ENCODE results near the gene LAPTM5.

The LAPTM5 gene

DNA sequence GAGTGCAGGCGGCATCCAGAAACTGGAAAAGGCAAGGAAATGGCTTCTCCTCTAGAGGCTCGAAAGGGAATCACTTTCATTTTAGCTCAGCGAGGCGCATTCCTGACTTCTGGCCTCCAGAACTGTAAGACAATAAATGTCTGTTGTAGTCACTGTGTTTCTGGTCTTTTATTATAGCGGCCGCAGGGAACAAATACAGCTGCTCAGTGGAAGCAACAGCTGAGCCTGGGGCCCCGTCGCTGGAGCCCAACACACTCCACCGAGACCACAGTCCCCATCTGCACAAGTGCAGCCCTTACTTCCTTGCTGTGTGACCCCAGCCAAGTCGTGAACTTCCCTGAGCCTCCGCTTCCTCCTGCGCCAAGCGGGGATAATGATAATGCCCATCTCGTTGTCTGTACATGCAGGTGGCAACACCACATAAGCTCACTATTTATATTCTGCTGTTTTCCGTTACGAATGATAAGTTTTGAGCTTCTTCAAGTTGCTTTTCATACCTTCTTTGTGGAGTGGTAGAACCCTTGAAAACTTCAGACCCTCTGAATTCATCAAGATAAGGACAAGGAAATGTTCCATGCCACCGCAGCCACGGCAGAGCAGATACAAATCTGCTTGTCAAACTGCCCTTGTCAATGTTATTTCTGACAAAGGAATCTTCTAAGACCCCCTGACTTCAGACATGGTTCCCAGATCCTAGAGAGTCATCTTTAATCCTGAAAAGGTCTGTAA lies 3.2 kb upstream of the LAPTM5 start:
- Histone ChIP-seq H3K9ac (ENCODE audit: low read depth, low read length, poor library complexity) (no peak overlapping the region), H3K18ac (ENCODE audit: low read length) (peak overlapping the region; percentile 16), H3K36me3 (replicated peaks in 1 of 2; ENCODE audit: control insufficient read depth in 2 of 2, insufficient read depth in 2 of 2, low read length in 2 of 2) (no peaks in the 10 kb centered on the region), H2AFZ (ENCODE audit: low read length) (peak overlapping the region; percentile 70), H3K79me1 (ENCODE audit: low read depth, low read length) (no peaks in the 10 kb centered on the region), H3K23ac (ENCODE audit: low read depth, low read length, poor library complexity) (no peak overlapping the region), H3K27me3 (ENCODE audit: control insufficient read depth in 3 of 3, insufficient read depth in 3 of 3, low read depth in 1 of 3, low read length in 3 of 3) (no peaks in the 10 kb centered on the region), H3K4me3 (ENCODE audit: low read length in 2 of 2) (no peak overlapping the region), H3K4me2 (ENCODE audit: insufficient read depth, low read length, poor library complexity, severe bottlenecking) (no peak overlapping the region), H3K27ac (replicated peaks; ENCODE audit: low read length) (no peak overlapping the region), H2BK120ac (ENCODE audit: low read depth, low read length) (no peak overlapping the region), H3K9me3 (replicated peaks in 1 of 2; ENCODE audit: control insufficient read depth in 2 of 2, insufficient read depth in 1 of 2, low read depth in 1 of 2, low read length in 2 of 2) (peaks cover 0 to 3% of the 10 kb centered on the region in 2 donors), H2AK5ac (ENCODE audit: low read depth, low read length) (no peak overlapping the region), H4K91ac (ENCODE audit: low read depth, low read length, poor library complexity) (no peak overlapping the region), H3K4ac (ENCODE audit: low read length) (no peak overlapping the region), H2BK5ac (ENCODE audit: low read length) (no peak overlapping the region), H3K4me1 (ENCODE audit: control insufficient read depth in 2 of 2, insufficient read depth in 1 of 2, low read depth in 1 of 2, low read length in 2 of 2) (peaks cover 14 to 24% of the 10 kb centered on the region in 2 donors), H2BK15ac (ENCODE audit: low read length) (no peak overlapping the region), H3K14ac (ENCODE audit: low read length) (no peak overlapping the region), H4K8ac (ENCODE audit: low read depth, low read length) (no peak overlapping the region), H2BK12ac (ENCODE audit: low read length) (no peak overlapping the region)
- no CpG with 5 or more reads among the region's 18 CpGs for WGBS, 2 donors (ENCODE audit: extremely low coverage in 2 of 2, insufficient read length in 2 of 2, insufficient replicate concordance in 1 of 2)
- DNase-seq (ENCODE audit: low spot score), result no peak

DNA sequence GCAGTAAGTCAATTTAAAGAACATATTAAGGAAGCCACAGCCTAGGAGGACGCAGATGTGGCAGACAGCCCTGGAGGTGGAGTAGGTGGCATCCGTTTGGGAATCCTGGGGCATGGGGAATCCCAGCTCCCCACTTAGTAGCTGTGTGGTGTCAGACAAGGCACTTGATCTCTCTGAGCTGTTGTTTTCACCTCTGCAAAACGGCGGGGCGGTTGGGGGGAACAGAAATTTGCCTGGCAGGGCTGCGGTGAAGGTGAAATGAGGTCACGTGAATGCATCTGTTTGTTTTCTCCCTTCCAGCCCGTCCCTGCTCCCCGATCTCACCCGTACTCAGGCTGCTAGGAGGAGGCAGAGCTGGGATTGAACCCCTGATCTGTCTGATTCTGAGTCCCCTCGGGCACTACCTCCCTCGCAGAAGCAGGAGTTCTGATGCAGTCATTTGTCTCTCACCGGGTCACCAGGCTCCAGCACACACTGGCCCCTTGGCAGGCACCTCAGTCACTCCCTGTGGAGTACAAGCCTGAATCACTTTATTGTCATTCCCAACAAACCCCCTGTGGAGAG lies 2.2 kb upstream of the LAPTM5 start:
- Histone ChIP-seq H3K79me1 (ENCODE audit: low read depth, low read length) (no peaks in the 10 kb centered on the region), H2BK15ac (ENCODE audit: low read length) (no peak overlapping the region), H3K27ac (replicated peaks; ENCODE audit: low read length) (no peak overlapping the region), H2BK120ac (ENCODE audit: low read depth, low read length) (no peak overlapping the region), H3K4me1 (ENCODE audit: control insufficient read depth in 2 of 2, insufficient read depth in 1 of 2, low read depth in 1 of 2, low read length in 2 of 2) (peaks cover 14 to 24% of the 10 kb centered on the region in 2 donors), H2AK5ac (ENCODE audit: low read depth, low read length) (no peak overlapping the region), H3K36me3 (replicated peaks in 1 of 2; ENCODE audit: control insufficient read depth in 2 of 2, insufficient read depth in 2 of 2, low read length in 2 of 2) (no peaks in the 10 kb centered on the region), H2BK12ac (ENCODE audit: low read length) (no peak overlapping the region), H3K18ac (ENCODE audit: low read length) (peak overlapping the region; percentile 46), H4K8ac (ENCODE audit: low read depth, low read length) (no peak overlapping the region), H3K9me3 (replicated peaks in 1 of 2; ENCODE audit: control insufficient read depth in 2 of 2, insufficient read depth in 1 of 2, low read depth in 1 of 2, low read length in 2 of 2) (peaks cover 0 to 3% of the 10 kb centered on the region in 2 donors), H3K9ac (ENCODE audit: low read depth, low read length, poor library complexity) (no peak overlapping the region), H3K23ac (ENCODE audit: low read depth, low read length, poor library complexity) (no peak overlapping the region), H3K27me3 (ENCODE audit: control insufficient read depth in 3 of 3, insufficient read depth in 3 of 3, low read depth in 1 of 3, low read length in 3 of 3) (no peaks in the 10 kb centered on the region), H3K14ac (ENCODE audit: low read length) (no peak overlapping the region), H2AFZ (ENCODE audit: low read length) (no peak overlapping the region), H3K4ac (ENCODE audit: low read length) (no peak overlapping the region), H3K4me3 (ENCODE audit: low read length in 2 of 2) (no peak overlapping the region), H3K4me2 (ENCODE audit: insufficient read depth, low read length, poor library complexity, severe bottlenecking) (no peak overlapping the region), H2BK5ac (ENCODE audit: low read length) (no peak overlapping the region), H4K91ac (ENCODE audit: low read depth, low read length, poor library complexity) (peak overlapping the region; percentile 17)
- no peak for DNase-seq (ENCODE audit: low spot score)
- WGBS, 2 donors (ENCODE audit: extremely low coverage in 2 of 2, insufficient read length in 2 of 2, insufficient replicate concordance in 1 of 2), result no CpG with 5 or more reads among the region's 13 CpGs

DNA sequence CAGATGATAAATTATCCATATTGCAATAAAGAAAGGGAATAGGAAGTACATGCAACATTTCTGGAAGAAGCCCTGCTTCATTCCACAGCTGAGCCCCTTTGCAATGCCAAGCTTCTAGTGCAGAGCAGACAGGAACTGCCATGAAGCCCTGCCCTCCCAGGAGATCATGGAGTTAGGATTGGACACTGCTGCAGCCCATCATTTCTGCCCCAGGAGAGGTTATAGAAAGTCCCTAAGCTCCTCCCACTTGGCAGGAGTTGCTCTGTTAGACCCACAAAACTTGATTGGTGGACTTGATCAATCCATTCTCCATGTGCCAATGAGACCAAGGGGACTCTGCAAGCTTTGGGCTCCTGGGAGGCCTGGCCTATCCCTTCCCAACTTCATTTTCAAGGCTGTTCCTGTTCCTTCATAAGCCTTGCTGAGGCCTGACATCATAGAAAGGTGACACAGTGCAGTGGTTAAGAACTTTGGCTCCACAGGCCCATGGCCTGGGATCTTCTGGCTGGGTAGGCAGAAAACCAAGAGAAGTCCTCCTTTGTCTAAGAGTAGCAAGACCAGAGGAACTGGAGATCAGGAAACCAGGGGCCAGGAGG lies 1.3 kb upstream of the LAPTM5 start:
- H3K27me3 ChIP-seq (ENCODE audit: control insufficient read depth in 3 of 3, insufficient read depth in 3 of 3, low read depth in 1 of 3, low read length in 3 of 3), result no peaks in the 10 kb centered on the region
- H3K18ac ChIP-seq (ENCODE audit: low read length), result no peak overlapping the region
- H2BK5ac ChIP-seq (ENCODE audit: low read length), result no peak overlapping the region
- no peak overlapping the region for H2AFZ ChIP-seq (ENCODE audit: low read length)
- peaks cover 14 to 24% of the 10 kb centered on the region in 2 donors for H3K4me1 ChIP-seq (ENCODE audit: control insufficient read depth in 2 of 2, insufficient read depth in 1 of 2, low read depth in 1 of 2, low read length in 2 of 2)
- no peaks in the 10 kb centered on the region for H3K36me3 ChIP-seq (replicated peaks in 1 of 2; ENCODE audit: control insufficient read depth in 2 of 2, insufficient read depth in 2 of 2, low read length in 2 of 2)
- H3K79me1 ChIP-seq (ENCODE audit: low read depth, low read length), result no peaks in the 10 kb centered on the region
- no peak overlapping the region for H3K4ac ChIP-seq (ENCODE audit: low read length)
- no peak overlapping the region for H3K27ac ChIP-seq (replicated peaks; ENCODE audit: low read length)
- no peak overlapping the region for H3K4me3 ChIP-seq (ENCODE audit: low read length in 2 of 2)
- no peak overlapping the region for H4K91ac ChIP-seq (ENCODE audit: low read depth, low read length, poor library complexity)
- peaks cover 0 to 3% of the 10 kb centered on the region in 2 donors for H3K9me3 ChIP-seq (replicated peaks in 1 of 2; ENCODE audit: control insufficient read depth in 2 of 2, insufficient read depth in 1 of 2, low read depth in 1 of 2, low read length in 2 of 2)
- H4K8ac ChIP-seq (ENCODE audit: low read depth, low read length), result no peak overlapping the region
- no peak overlapping the region for H3K23ac ChIP-seq (ENCODE audit: low read depth, low read length, poor library complexity)
- H2AK5ac ChIP-seq (ENCODE audit: low read depth, low read length), result no peak overlapping the region
- no peak overlapping the region for H3K14ac ChIP-seq (ENCODE audit: low read length)
- no peak overlapping the region for H2BK15ac ChIP-seq (ENCODE audit: low read length)
- no peak overlapping the region for H3K9ac ChIP-seq (ENCODE audit: low read depth, low read length, poor library complexity)
- DNase-seq (ENCODE audit: low spot score), result no peak
- H2BK120ac ChIP-seq (ENCODE audit: low read depth, low read length), result no peak overlapping the region
- H3K4me2 ChIP-seq (ENCODE audit: insufficient read depth, low read length, poor library complexity, severe bottlenecking), result no peak overlapping the region
- H2BK12ac ChIP-seq (ENCODE audit: low read length), result no peak overlapping the region

DNA sequence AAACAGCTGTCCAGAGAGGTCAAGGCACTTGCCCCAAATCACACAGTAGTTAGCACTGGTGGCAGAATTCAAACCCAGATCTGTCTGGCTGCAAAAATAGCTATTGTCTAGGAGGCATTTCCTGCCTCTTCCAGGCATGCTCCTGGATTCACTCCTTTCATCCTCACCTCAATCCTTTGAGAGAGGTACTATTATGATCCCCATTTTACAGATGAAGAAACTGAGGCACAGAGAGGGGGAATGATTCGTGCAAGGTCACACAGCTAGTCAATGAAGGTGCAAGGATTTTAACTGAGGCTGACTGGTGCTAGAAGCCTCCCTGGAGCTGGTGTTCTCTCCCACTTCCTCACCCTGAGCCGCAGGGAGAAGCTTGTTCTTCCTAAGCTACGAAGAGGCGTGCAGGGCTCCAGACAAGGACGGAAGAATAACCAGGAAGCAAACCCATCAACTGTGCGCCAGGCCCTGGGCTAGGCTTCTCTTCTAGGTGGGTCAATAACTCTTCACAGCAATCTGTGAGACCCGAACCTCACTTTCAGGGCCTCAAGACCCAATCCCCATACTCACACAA lies 631 bp upstream of the LAPTM5 start:
- H2BK5ac ChIP-seq (ENCODE audit: low read length), result no peak overlapping the region
- no peak overlapping the region for H2AFZ ChIP-seq (ENCODE audit: low read length)
- peak overlapping the region; percentile 43 for H3K14ac ChIP-seq (ENCODE audit: low read length)
- H2BK120ac ChIP-seq (ENCODE audit: low read depth, low read length), result no peak overlapping the region
- no peak overlapping the region for H3K23ac ChIP-seq (ENCODE audit: low read depth, low read length, poor library complexity)
- no peak overlapping the region for H2AK5ac ChIP-seq (ENCODE audit: low read depth, low read length)
- no peak overlapping the region for H4K91ac ChIP-seq (ENCODE audit: low read depth, low read length, poor library complexity)
- H3K4me2 ChIP-seq (ENCODE audit: insufficient read depth, low read length, poor library complexity, severe bottlenecking), result no peak overlapping the region
- no peak overlapping the region for H3K9ac ChIP-seq (ENCODE audit: low read depth, low read length, poor library complexity)
- H3K4ac ChIP-seq (ENCODE audit: low read length), result no peak overlapping the region
- no peak overlapping the region for H2BK12ac ChIP-seq (ENCODE audit: low read length)
- no peak overlapping the region for H2BK15ac ChIP-seq (ENCODE audit: low read length)
- H3K27me3 ChIP-seq (ENCODE audit: control insufficient read depth in 3 of 3, insufficient read depth in 3 of 3, low read depth in 1 of 3, low read length in 3 of 3), result no peaks in the 10 kb centered on the region
- WGBS, 2 donors (ENCODE audit: extremely low coverage in 2 of 2, insufficient read length in 2 of 2, insufficient replicate concordance in 1 of 2), result no CpG with 5 or more reads among the region's 7 CpGs
- H3K36me3 ChIP-seq (replicated peaks in 1 of 2; ENCODE audit: control insufficient read depth in 2 of 2, insufficient read depth in 2 of 2, low read length in 2 of 2), result no peaks in the 10 kb centered on the region
- H3K18ac ChIP-seq (ENCODE audit: low read length), result no peak overlapping the region
- no peak overlapping the region for H3K27ac ChIP-seq (replicated peaks; ENCODE audit: low read length)
- no peak overlapping the region for H3K4me3 ChIP-seq (ENCODE audit: low read length in 2 of 2)
- H3K79me1 ChIP-seq (ENCODE audit: low read depth, low read length), result no peaks in the 10 kb centered on the region
- no peak for DNase-seq (ENCODE audit: low spot score)
- H3K4me1 ChIP-seq (ENCODE audit: control insufficient read depth in 2 of 2, insufficient read depth in 1 of 2, low read depth in 1 of 2, low read length in 2 of 2), result peaks cover 14 to 24% of the 10 kb centered on the region in 2 donors
- peaks cover 0 to 3% of the 10 kb centered on the region in 2 donors for H3K9me3 ChIP-seq (replicated peaks in 1 of 2; ENCODE audit: control insufficient read depth in 2 of 2, insufficient read depth in 1 of 2, low read depth in 1 of 2, low read length in 2 of 2)
- no peak overlapping the region for H4K8ac ChIP-seq (ENCODE audit: low read depth, low read length)

All from neuronal stem cell (in vitro differentiated cells).